ENCODE measurements around the gene LETMD1. TPM values are rescaled to one million over a fixed set of nuclear protein-coding genes. Genes with fewer than 3 reads are reported as not detected.

The LETMD1 gene
- total RNA-seq, 1 experiment from 2014 or later: 39.9 TPM

GRCh38 chr12:51048661-51049251 lies 629 bp downstream of the LETMD1 start:
- DNase-seq: no peak
- peaks cover 2% of the 10 kb centered on the region for H3K36me3 ChIP-seq (replicated peaks; ENCODE audit: control insufficient read depth, insufficient read depth, low read length)
- peak overlapping the region; percentile 86 for H3K4me3 ChIP-seq (ENCODE audit: insufficient read depth, low read depth, low read length)
- no peaks in the 10 kb centered on the region for H3K27me3 ChIP-seq (ENCODE audit: control insufficient read depth, insufficient read depth, low read length)

GRCh38 chr12:51049525-51049924 lies 1.4 kb downstream of the LETMD1 start:
- H3K4me3 ChIP-seq (ENCODE audit: insufficient read depth, low read depth, low read length): no peak overlapping the region
- DNase-seq: no peak

GRCh38 chr12:51051787-51052186 lies 3.7 kb downstream of the LETMD1 start:
- no peaks in the 10 kb centered on the region for H3K27me3 ChIP-seq (ENCODE audit: control insufficient read depth, insufficient read depth, low read length)

More at GRCh38 chr12:51049525-51049924, 1.4 kb downstream of the LETMD1 start:
- Histone ChIP-seq H3K27me3 (ENCODE audit: control insufficient read depth, insufficient read depth, low read length) (no peaks in the 10 kb centered on the region), H3K36me3 (replicated peaks; ENCODE audit: control insufficient read depth, insufficient read depth, low read length) (peaks cover 5% of the 10 kb centered on the region)

GRCh38 chr12:51055060-51055459 lies 6.9 kb downstream of the LETMD1 start:
- peaks cover 26% of the 10 kb centered on the region for H3K36me3 ChIP-seq (replicated peaks; ENCODE audit: control insufficient read depth, insufficient read depth, low read length)
- no peak for DNase-seq

More at GRCh38 chr12:51051787-51052186, 3.7 kb downstream of the LETMD1 start:
- H3K36me3 ChIP-seq (replicated peaks; ENCODE audit: control insufficient read depth, insufficient read depth, low read length): peaks cover 15% of the 10 kb centered on the region
- no peak overlapping the region for H3K4me3 ChIP-seq (ENCODE audit: insufficient read depth, low read depth, low read length)
- no peak for DNase-seq

GRCh38 chr12:51056242-51056641 lies 8.1 kb downstream of the LETMD1 start:
- H3K36me3 ChIP-seq (replicated peaks; ENCODE audit: control insufficient read depth, insufficient read depth, low read length): peaks cover 27% of the 10 kb centered on the region

More at GRCh38 chr12:51055060-51055459, 6.9 kb downstream of the LETMD1 start:
- no peak overlapping the region for H3K4me3 ChIP-seq (ENCODE audit: insufficient read depth, low read depth, low read length)
- no peaks in the 10 kb centered on the region for H3K27me3 ChIP-seq (ENCODE audit: control insufficient read depth, insufficient read depth, low read length)

GRCh38 chr12:51059086-51059485 lies 11.0 kb downstream of the LETMD1 start:
- no peak for DNase-seq
- no peak overlapping the region for H3K4me3 ChIP-seq (ENCODE audit: insufficient read depth, low read depth, low read length)
- peaks cover 34% of the 10 kb centered on the region for H3K36me3 ChIP-seq (replicated peaks; ENCODE audit: control insufficient read depth, insufficient read depth, low read length)
- no peaks in the 10 kb centered on the region for H3K27me3 ChIP-seq (ENCODE audit: control insufficient read depth, insufficient read depth, low read length)

More at GRCh38 chr12:51056242-51056641, 8.1 kb downstream of the LETMD1 start:
- Histone ChIP-seq H3K4me3 (ENCODE audit: insufficient read depth, low read depth, low read length) (no peak overlapping the region), H3K27me3 (ENCODE audit: control insufficient read depth, insufficient read depth, low read length) (no peaks in the 10 kb centered on the region)
- DNase-seq: no peak

- H3K27me3 ChIP-seq (ENCODE audit: control insufficient read depth, insufficient read depth, low read length): no peaks in the 10 kb centered on the region
- H3K4me3 ChIP-seq (ENCODE audit: insufficient read depth, low read depth, low read length): no peak overlapping the region
- DNase-seq: no peak
- H3K36me3 ChIP-seq (replicated peaks; ENCODE audit: control insufficient read depth, insufficient read depth, low read length): peaks cover 38% of the 10 kb centered on the region
Measured at GRCh38 chr12:51062631-51063397, 14.7 kb downstream of the LETMD1 start.

GRCh38 chr12:51065530-51065929 lies 17.4 kb downstream of the LETMD1 start:
- Histone ChIP-seq H3K36me3 (replicated peaks; ENCODE audit: control insufficient read depth, insufficient read depth, low read length) (peaks cover 34% of the 10 kb centered on the region), H3K4me3 (ENCODE audit: insufficient read depth, low read depth, low read length) (no peak overlapping the region)

GRCh38 chr12:51067229-51067628 lies 19.1 kb downstream of the LETMD1 start:
- H3K36me3 ChIP-seq (replicated peaks; ENCODE audit: control insufficient read depth, insufficient read depth, low read length): peaks cover 39% of the 10 kb centered on the region
- H3K27me3 ChIP-seq (ENCODE audit: control insufficient read depth, insufficient read depth, low read length): no peaks in the 10 kb centered on the region
- no peak for DNase-seq
- H3K4me3 ChIP-seq (ENCODE audit: insufficient read depth, low read depth, low read length): no peak overlapping the region

More at GRCh38 chr12:51065530-51065929, 17.4 kb downstream of the LETMD1 start:
- H3K27me3 ChIP-seq (ENCODE audit: control insufficient read depth, insufficient read depth, low read length): no peaks in the 10 kb centered on the region
- no peak for DNase-seq

GRCh38 chr12:51067771-51068170 lies 19.6 kb downstream of the LETMD1 start:
- H3K36me3 ChIP-seq (replicated peaks; ENCODE audit: control insufficient read depth, insufficient read depth, low read length): peaks cover 39% of the 10 kb centered on the region
- no peak for DNase-seq
- no peak overlapping the region for H3K4me3 ChIP-seq (ENCODE audit: insufficient read depth, low read depth, low read length)
- H3K27me3 ChIP-seq (ENCODE audit: control insufficient read depth, insufficient read depth, low read length): no peaks in the 10 kb centered on the region

- no peaks in the 10 kb centered on the region for H3K27me3 ChIP-seq (ENCODE audit: control insufficient read depth, insufficient read depth, low read length)
- H3K36me3 ChIP-seq (replicated peaks; ENCODE audit: control insufficient read depth, insufficient read depth, low read length): peaks cover 33% of the 10 kb centered on the region
- H3K4me3 ChIP-seq (ENCODE audit: insufficient read depth, low read depth, low read length): no peak overlapping the region
- no peak for DNase-seq
Measured at GRCh38 chr12:51070004-51070403, 21.9 kb downstream of the LETMD1 start.

GRCh38 chr12:51071663-51072062 lies 23.5 kb downstream of the LETMD1 start:
- H3K27me3 ChIP-seq (ENCODE audit: control insufficient read depth, insufficient read depth, low read length): no peaks in the 10 kb centered on the region
- no peak overlapping the region for H3K4me3 ChIP-seq (ENCODE audit: insufficient read depth, low read depth, low read length)
- peaks cover 30% of the 10 kb centered on the region for H3K36me3 ChIP-seq (replicated peaks; ENCODE audit: control insufficient read depth, insufficient read depth, low read length)
- no peak for DNase-seq

GRCh38 chr12:51075390-51075789 lies 27.3 kb downstream of the LETMD1 start:
- no peak for DNase-seq
- Histone ChIP-seq H3K4me3 (ENCODE audit: insufficient read depth, low read depth, low read length) (no peak overlapping the region), H3K27me3 (ENCODE audit: control insufficient read depth, insufficient read depth, low read length) (no peaks in the 10 kb centered on the region), H3K36me3 (replicated peaks; ENCODE audit: control insufficient read depth, insufficient read depth, low read length) (peaks cover 16% of the 10 kb centered on the region)

GRCh38 chr12:51076236-51076930 lies 28.3 kb downstream of the LETMD1 start:
- peaks cover 16% of the 10 kb centered on the region for H3K36me3 ChIP-seq (replicated peaks; ENCODE audit: control insufficient read depth, insufficient read depth, low read length)
- H3K4me3 ChIP-seq (ENCODE audit: insufficient read depth, low read depth, low read length): no peak overlapping the region
- DNase-seq: no peak

GRCh38 chr12:51077930-51078329 lies 29.8 kb downstream of the LETMD1 start:
- H3K36me3 ChIP-seq (replicated peaks; ENCODE audit: control insufficient read depth, insufficient read depth, low read length): peaks cover 6% of the 10 kb centered on the region
- no peak for DNase-seq
- H3K4me3 ChIP-seq (ENCODE audit: insufficient read depth, low read depth, low read length): no peak overlapping the region
- H3K27me3 ChIP-seq (ENCODE audit: control insufficient read depth, insufficient read depth, low read length): no peaks in the 10 kb centered on the region

More at GRCh38 chr12:51076236-51076930, 28.3 kb downstream of the LETMD1 start:
- H3K27me3 ChIP-seq (ENCODE audit: control insufficient read depth, insufficient read depth, low read length): no peaks in the 10 kb centered on the region

Measured in H7 (cell line).